SK-N-SH (cell line): Measurements from ENCODE around the gene AKAP8. TPM values are rescaled to one million over a fixed set of nuclear protein-coding genes. Genes with fewer than 3 reads are reported as not detected.

Experiments
- CTCF ChIA-PET: fragments of 300-600, 350-600 bp; formaldehyde crosslinking; extraction: SDS; loops from one replicate; lab custom pipeline; 2021; lab: Yijun Ruan, JAX
- POLR2A ChIA-PET: fragments of 350-600 bp; sonication (Branson Sonifier 250); formaldehyde crosslinking; extraction: SDS; loops from one replicate; lab custom pipeline; 2020; ENCODE audit warnings: antibody characterized with exemption, inconsistent platforms; lab: Yijun Ruan, JAX
- DNase-seq: peaks from one replicate; pipeline ENCODE4 v3.0.0; 2012
- H2AFZ ChIP-seq: fragments of 200-600 bp; sonication (generic); 2 replicates; pipeline ENCODE4 v1.8.1; 2016; ENCODE audit warnings: antibody characterized with exemption, mild to moderate bottlenecking, low read depth
- H3F3A ChIP-seq: fragments of 200-600 bp; sonication (generic); replicated peaks from 2 replicates; pipeline ENCODE3; 2016; ENCODE audit warnings: antibody characterized with exemption, mild to moderate bottlenecking; ENCODE audit not compliant: insufficient read depth
- H3K27ac ChIP-seq, 2 experiments: fragments of 200-500 bp in 1 of 2; fragments of 200-600 bp in 1 of 2; sonication (Bioruptor generic) in 1 of 2; sonication (generic), shearing (Covaris generic) in 1 of 2; 2 replicates each; pipeline versions ENCODE4 v1.5.1 to v1.6.1; 2014 to 2016; ENCODE audit warnings: low read depth in 2 of 2, inconsistent platforms in 1 of 2, low read length in 1 of 2, mild to moderate bottlenecking in 1 of 2, mixed read lengths in 1 of 2
- H3K27me3 ChIP-seq: fragments of 200-600 bp; sonication (generic), shearing (Covaris generic); 2 replicates; pipeline ENCODE4 v1.6.1; 2016; ENCODE audit warnings: mixed run types; ENCODE audit not compliant: insufficient read depth
- H3K36me3 ChIP-seq, 2 experiments: fragments of 200-500 bp in 1 of 2; fragments of 200-600 bp in 1 of 2; sonication (Bioruptor generic) in 1 of 2; sonication (generic) in 1 of 2; replicated peaks in 1 of 2; 2 replicates each; pipeline versions ENCODE3 to v1.5.1; 2014 to 2016; ENCODE audit warnings: low read length in 1 of 2, mild to moderate bottlenecking in 1 of 2; ENCODE audit not compliant: insufficient read depth in 2 of 2, control insufficient read depth in 1 of 2
- H3K4me1 ChIP-seq, 2 experiments: fragments of 200-500 bp in 1 of 2; fragments of 200-600 bp in 1 of 2; sonication (Bioruptor generic) in 1 of 2; sonication (generic), shearing (Covaris generic) in 1 of 2; 2 replicates each; pipeline versions ENCODE4 v1.5.1 to v1.6.1; 2014 to 2016; ENCODE audit warnings: low read depth in 1 of 2, low read length in 1 of 2, mixed run types in 1 of 2; ENCODE audit not compliant: insufficient read depth in 2 of 2, control insufficient read depth in 1 of 2
- H3K4me2 ChIP-seq: fragments of 200-600 bp; sonication (generic), shearing (Covaris generic); 2 replicates; pipeline ENCODE4 v1.6.1; 2017; ENCODE audit warnings: mixed run types
- H3K4me3 ChIP-seq, 2 experiments: fragments of 200-500 bp in 1 of 2; fragments of 200-600 bp in 1 of 2; sonication (Bioruptor generic) in 1 of 2; sonication (generic), shearing (Covaris generic) in 1 of 2; 2 replicates each; pipeline versions ENCODE4 v1.5.1 to v1.8.1; 2014 to 2016; ENCODE audit warnings: low read depth in 2 of 2, inconsistent platforms in 1 of 2, low read length in 1 of 2, mild to moderate bottlenecking in 1 of 2, mixed read lengths in 1 of 2, moderate library complexity in 1 of 2
- H3K79me2 ChIP-seq: fragments of 200-600 bp; sonication (generic); 2 replicates; pipeline ENCODE4 v1.8.1; 2017; ENCODE audit warnings: mild to moderate bottlenecking; ENCODE audit not compliant: insufficient read depth
- H3K9ac ChIP-seq: fragments of 200-600 bp; sonication (generic); 2 replicates; pipeline ENCODE4 v1.6.1; 2017; ENCODE audit warnings: mixed run types
- H3K9me2 ChIP-seq: fragments of 200-600 bp; sonication (generic); 2 replicates; pipeline ENCODE4 v1.6.1; 2017; ENCODE audit warnings: mixed run types
- H3K9me3 ChIP-seq: fragments of 200-600 bp; sonication (generic); 2 replicates; pipeline ENCODE4 v1.6.1; 2017; ENCODE audit warnings: mixed run types, mild to moderate bottlenecking, moderate library complexity
- H4K20me1 ChIP-seq: fragments of 200-600 bp; sonication (generic); 2 replicates; pipeline ENCODE4 v1.6.1; 2017; ENCODE audit warnings: mild to moderate bottlenecking, mixed run types; ENCODE audit not compliant: insufficient read depth
- CTCF ChIP-seq: fragments of 200-600 bp; sonication (generic); IDR thresholded peaks from 2 replicates; pipeline ENCODE4 v1.6.1; 2017; ENCODE audit warnings: antibody characterized with exemption, mild to moderate bottlenecking, moderate library complexity
- FOSL2 ChIP-seq: IDR thresholded peaks from 2 replicates; pipeline ENCODE4 v1.4.0; 2012; ENCODE audit warnings: low read depth, mild to moderate bottlenecking, moderate library complexity, borderline replicate concordance
- FOXM1 ChIP-seq: IDR thresholded peaks from 2 replicates; pipeline ENCODE4 v1.4.0; 2012; ENCODE audit warnings: low read depth, mild to moderate bottlenecking
- GABPA ChIP-seq: IDR thresholded peaks from 2 replicates; pipeline ENCODE4 v1.4.0; 2012; ENCODE audit warnings: low read depth, mild to moderate bottlenecking
- MXI1 ChIP-seq: IDR thresholded peaks from 2 replicates; pipeline ENCODE4 v1.6.1; 2012; ENCODE audit warnings: mild to moderate bottlenecking, low read depth, low read length, improper control_type of control experiment
- NFIC ChIP-seq: IDR thresholded peaks from 2 replicates; pipeline ENCODE4 v1.4.0; 2012; ENCODE audit warnings: borderline replicate concordance
- NRF1 ChIP-seq: IDR thresholded peaks from 2 replicates; pipeline ENCODE4 v1.6.1; 2012; ENCODE audit warnings: low read depth, mild to moderate bottlenecking, low read length
- PBX3 ChIP-seq: IDR thresholded peaks from 2 replicates; pipeline ENCODE4; 2012
- POLR2AphosphoS5 ChIP-seq: IDR thresholded peaks from 2 replicates; pipeline ENCODE4 v1.6.1; 2012; ENCODE audit warnings: low read depth, low read length
- SIN3A ChIP-seq: IDR thresholded peaks from 2 replicates; pipeline ENCODE4 v1.6.1; 2012; ENCODE audit warnings: low read depth, mild to moderate bottlenecking, low read length, moderate library complexity, borderline replicate concordance
- SMC3 ChIP-seq: IDR thresholded peaks from 2 replicates; pipeline ENCODE4 v1.6.1; 2012; ENCODE audit warnings: low read depth, low read length, improper control_type of control experiment
- TAF1 ChIP-seq: IDR thresholded peaks from 2 replicates; pipeline ENCODE4 v1.6.1; 2012; ENCODE audit warnings: low read depth, mild to moderate bottlenecking, low read length, moderate library complexity, borderline replicate concordance
- TEAD4 ChIP-seq: IDR thresholded peaks from 2 replicates; pipeline ENCODE4 v1.4.0; 2012; ENCODE audit warnings: mild to moderate bottlenecking, borderline replicate concordance; ENCODE audit not compliant: insufficient read depth
- USF2 ChIP-seq: fragments of 150-350 bp; IDR thresholded peaks from 2 replicates; pipeline ENCODE4 v1.6.1; 2017; ENCODE audit warnings: antibody characterized with exemption, low read length, low read depth, borderline replicate concordance
- YY1 ChIP-seq: IDR thresholded peaks from 2 replicates; pipeline ENCODE4 v1.4.0; 2012; ENCODE audit warnings: low read depth, mild to moderate bottlenecking
- WGBS: methylation state at CpG from one replicate; pipeline ENCODE4 v1.1.6; 2017; ENCODE audit warnings: low lambda C conversion rate; 5-methylcytosine and 5-hydroxymethylcytosine counted together
- polyA plus RNA-seq, 3 experiments: library from polyadenylated mRNA; depleted of rRNA; stranded (reverse); fragments of >200 nt; gene quantifications; 2 replicates each; pipeline ENCODE4 v1.2.3, GENCODE V29; 2012
- TF ChIP-seq, protein P1 (sequence below): fragments of 150-350 bp; IDR thresholded peaks from 2 replicates; pipeline ENCODE4 v1.6.1; 2016; ENCODE audit warnings: mild to moderate bottlenecking, low read depth, low read length
- TF ChIP-seq, protein P2 (sequence below): IDR thresholded peaks from 2 replicates; pipeline ENCODE4 v1.4.0; 2012; ENCODE audit warnings: low read depth, borderline replicate concordance
- TF ChIP-seq, protein P3 (sequence below): IDR thresholded peaks from 2 replicates; pipeline ENCODE4 v1.4.0; 2012; ENCODE audit warnings: low read depth

Gene AKAP8
- polyA plus RNA-seq, 1 of the 3 experiments (the other 2 are of a cell fraction), result 17.2 TPM

- Histone ChIP-seq H4K20me1 (peaks cover 50% of the 10 kb centered on the region), H3K4me1 (peaks cover 10 to 36% of the 10 kb centered on the region in 2 experiments; a peak in 3 of 4 replicates), H3F3A (peaks cover 10% of the 10 kb centered on the region), H3K9me2 (no peaks in the 10 kb centered on the region), H3K4me2 (peak overlapping the region; percentile 89), H2AFZ (no peak overlapping the region), H3K79me2 (peaks cover 61% of the 10 kb centered on the region), H3K36me3 (peaks cover 11 to 25% of the 10 kb centered on the region in 2 experiments), H3K27ac (peak overlapping the region; percentile 73 to 89; a peak in 2 of 4 replicates), H3K9ac (peak overlapping the region; percentile 87), H3K9me3 (no peaks in the 10 kb centered on the region), H3K27me3 (no peaks in the 10 kb centered on the region), H3K4me3 (peak overlapping the region; percentile 93 to 94)
- ChIA-PET POLR2A (interaction anchor here (1.7 to 2.1 kb wide), 2 partner anchors 8 to 218 kb away, joined by 5 to 7 read pairs; no protein-coding TSS in a partner anchor), CTCF (interaction anchor here (1.9 to 3.1 kb wide), 3 partner anchors 13 to 153 kb away, joined by 4 to 19 read pairs (median 11); no protein-coding TSS in a partner anchor)
- DNase-seq, result no peak
- WGBS, result 25% methylated on average over 5 of the region's 9 CpGs
- TF ChIP-seq PBX3, result peak; percentile 13; the same call in 1 of the 2 replicates
- TF ChIP-seq, protein P1, sequence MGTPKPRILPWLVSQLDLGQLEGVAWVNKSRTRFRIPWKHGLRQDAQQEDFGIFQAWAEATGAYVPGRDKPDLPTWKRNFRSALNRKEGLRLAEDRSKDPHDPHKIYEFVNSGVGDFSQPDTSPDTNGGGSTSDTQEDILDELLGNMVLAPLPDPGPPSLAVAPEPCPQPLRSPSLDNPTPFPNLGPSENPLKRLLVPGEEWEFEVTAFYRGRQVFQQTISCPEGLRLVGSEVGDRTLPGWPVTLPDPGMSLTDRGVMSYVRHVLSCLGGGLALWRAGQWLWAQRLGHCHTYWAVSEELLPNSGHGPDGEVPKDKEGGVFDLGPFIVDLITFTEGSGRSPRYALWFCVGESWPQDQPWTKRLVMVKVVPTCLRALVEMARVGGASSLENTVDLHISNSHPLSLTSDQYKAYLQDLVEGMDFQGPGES, result no peak
Measured at GRCh38 chr19:15417699-15418098, 38.1 kb upstream of the AKAP8 start.

GRCh38 chr19:15412832-15413231 is 33.2 kb upstream of the AKAP8 start:
- Histone ChIP-seq H3K4me1 (peaks cover 5 to 7% of the 10 kb centered on the region in 2 experiments; a peak in 2 of 4 replicates), H3K9ac (no peak overlapping the region), H3K9me2 (no peaks in the 10 kb centered on the region), H3K4me2 (no peak overlapping the region), H3K79me2 (peaks cover 100% of the 10 kb centered on the region), H3K4me3 (no peak overlapping the region), H3K27me3 (no peaks in the 10 kb centered on the region), H3F3A (no peaks in the 10 kb centered on the region), H2AFZ (no peak overlapping the region), H3K9me3 (no peaks in the 10 kb centered on the region), H4K20me1 (peaks cover 93% of the 10 kb centered on the region), H3K27ac (no peak overlapping the region), H3K36me3 (peaks cover 17 to 26% of the 10 kb centered on the region in 2 experiments)
- CTCF ChIA-PET, result no interaction called here
- POLR2A ChIA-PET, result no interaction called here
- WGBS, result 90% methylated on average over 4 of the region's 4 CpGs
- DNase-seq, result no peak
- no peak for TF ChIP-seq USF2
- no peak for TF ChIP-seq YY1
- no peak for TF ChIP-seq POLR2AphosphoS5
- TF ChIP-seq, protein P2, sequence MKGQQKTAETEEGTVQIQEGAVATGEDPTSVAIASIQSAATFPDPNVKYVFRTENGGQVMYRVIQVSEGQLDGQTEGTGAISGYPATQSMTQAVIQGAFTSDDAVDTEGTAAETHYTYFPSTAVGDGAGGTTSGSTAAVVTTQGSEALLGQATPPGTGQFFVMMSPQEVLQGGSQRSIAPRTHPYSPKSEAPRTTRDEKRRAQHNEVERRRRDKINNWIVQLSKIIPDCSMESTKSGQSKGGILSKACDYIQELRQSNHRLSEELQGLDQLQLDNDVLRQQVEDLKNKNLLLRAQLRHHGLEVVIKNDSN, result no peak
- no peak for TF ChIP-seq PBX3
- TF ChIP-seq TAF1, result no peak
- no peak for TF ChIP-seq NFIC
- TF ChIP-seq, protein P1, result no peak
- no peak for TF ChIP-seq NRF1
- no peak for TF ChIP-seq SIN3A
- TF ChIP-seq GABPA, result no peak
- no peak for TF ChIP-seq CTCF
- no peak for TF ChIP-seq FOXM1
- no peak for TF ChIP-seq SMC3
- TF ChIP-seq MXI1, result no peak
- TF ChIP-seq, protein P3, sequence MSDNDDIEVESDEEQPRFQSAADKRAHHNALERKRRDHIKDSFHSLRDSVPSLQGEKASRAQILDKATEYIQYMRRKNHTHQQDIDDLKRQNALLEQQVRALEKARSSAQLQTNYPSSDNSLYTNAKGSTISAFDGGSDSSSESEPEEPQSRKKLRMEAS, result no peak
- no peak for TF ChIP-seq FOSL2
- no peak for TF ChIP-seq TEAD4
